GM12872 (cell line): ENCODE data around the gene CBX8.

Source experiments
- TF ChIP-seq, protein P1 (sequence below): IDR thresholded peaks from 3 replicates; pipeline ENCODE4 v1.5.1; 2011; ENCODE audit warnings: low read depth, mild to moderate bottlenecking, low read length, moderate library complexity; ENCODE audit not compliant: insufficient read depth

Gene CBX8

DNA sequence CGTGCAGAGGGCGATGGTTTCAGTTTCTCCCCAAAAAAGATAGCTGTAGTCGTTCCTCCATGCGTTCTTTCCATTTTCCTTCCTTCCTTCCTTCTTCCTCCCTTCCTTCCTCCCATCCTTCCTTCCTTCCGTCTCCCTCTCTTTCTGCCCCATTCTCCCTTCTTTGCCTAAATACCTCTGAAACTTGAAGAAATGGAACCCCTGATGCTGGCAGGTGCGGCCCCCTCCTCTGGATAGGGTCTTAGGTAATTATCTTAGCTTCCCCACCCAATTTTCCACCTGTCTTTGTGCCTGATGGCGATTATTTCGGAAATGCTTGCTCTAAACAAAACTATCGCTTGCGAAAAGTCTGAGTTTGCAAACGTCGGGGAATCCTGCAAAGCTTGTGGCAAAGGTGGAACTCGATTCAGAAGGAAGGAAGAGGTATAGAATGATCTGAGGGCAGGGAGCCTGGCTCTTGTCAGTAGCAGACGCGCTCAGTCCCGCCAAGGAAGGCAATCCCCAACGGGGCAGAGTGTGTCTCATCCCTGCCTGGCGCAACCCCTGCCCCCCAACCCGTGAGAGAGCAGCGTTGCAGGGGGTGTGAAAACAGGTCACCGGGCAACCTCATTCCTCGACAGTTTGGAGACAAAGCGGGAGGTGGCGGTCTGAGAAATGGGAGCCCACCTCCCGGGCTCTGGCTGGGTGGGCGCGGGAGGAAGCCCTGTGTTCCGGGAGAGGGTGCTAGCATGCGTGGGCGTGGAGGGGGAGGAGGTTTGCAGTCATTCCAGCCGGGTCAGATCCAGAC is 2.9 kb upstream of the CBX8 start:
- TF ChIP-seq, protein P1, sequence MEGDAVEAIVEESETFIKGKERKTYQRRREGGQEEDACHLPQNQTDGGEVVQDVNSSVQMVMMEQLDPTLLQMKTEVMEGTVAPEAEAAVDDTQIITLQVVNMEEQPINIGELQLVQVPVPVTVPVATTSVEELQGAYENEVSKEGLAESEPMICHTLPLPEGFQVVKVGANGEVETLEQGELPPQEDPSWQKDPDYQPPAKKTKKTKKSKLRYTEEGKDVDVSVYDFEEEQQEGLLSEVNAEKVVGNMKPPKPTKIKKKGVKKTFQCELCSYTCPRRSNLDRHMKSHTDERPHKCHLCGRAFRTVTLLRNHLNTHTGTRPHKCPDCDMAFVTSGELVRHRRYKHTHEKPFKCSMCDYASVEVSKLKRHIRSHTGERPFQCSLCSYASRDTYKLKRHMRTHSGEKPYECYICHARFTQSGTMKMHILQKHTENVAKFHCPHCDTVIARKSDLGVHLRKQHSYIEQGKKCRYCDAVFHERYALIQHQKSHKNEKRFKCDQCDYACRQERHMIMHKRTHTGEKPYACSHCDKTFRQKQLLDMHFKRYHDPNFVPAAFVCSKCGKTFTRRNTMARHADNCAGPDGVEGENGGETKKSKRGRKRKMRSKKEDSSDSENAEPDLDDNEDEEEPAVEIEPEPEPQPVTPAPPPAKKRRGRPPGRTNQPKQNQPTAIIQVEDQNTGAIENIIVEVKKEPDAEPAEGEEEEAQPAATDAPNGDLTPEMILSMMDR = no peak

DNA sequence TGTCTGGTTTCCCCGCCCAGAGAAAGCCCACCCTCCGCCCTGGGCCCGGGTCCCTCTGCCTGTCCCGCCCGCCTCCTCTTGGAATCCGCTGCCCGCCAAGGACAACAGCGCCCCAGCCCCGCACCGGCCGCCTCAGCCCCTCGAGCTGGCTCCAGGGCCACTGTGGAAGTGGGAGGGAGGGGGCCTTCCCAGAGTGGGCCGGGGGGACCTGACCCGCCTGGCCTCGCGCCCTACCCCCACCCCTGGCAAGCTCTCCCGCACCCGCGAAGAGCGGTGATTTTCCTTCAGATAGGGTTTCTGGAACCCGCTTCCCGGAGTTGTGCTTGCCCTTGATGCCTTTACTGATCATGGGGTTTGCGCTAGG is 2.3 kb upstream of the CBX8 start:
- TF ChIP-seq, protein P1 = no peak

DNA sequence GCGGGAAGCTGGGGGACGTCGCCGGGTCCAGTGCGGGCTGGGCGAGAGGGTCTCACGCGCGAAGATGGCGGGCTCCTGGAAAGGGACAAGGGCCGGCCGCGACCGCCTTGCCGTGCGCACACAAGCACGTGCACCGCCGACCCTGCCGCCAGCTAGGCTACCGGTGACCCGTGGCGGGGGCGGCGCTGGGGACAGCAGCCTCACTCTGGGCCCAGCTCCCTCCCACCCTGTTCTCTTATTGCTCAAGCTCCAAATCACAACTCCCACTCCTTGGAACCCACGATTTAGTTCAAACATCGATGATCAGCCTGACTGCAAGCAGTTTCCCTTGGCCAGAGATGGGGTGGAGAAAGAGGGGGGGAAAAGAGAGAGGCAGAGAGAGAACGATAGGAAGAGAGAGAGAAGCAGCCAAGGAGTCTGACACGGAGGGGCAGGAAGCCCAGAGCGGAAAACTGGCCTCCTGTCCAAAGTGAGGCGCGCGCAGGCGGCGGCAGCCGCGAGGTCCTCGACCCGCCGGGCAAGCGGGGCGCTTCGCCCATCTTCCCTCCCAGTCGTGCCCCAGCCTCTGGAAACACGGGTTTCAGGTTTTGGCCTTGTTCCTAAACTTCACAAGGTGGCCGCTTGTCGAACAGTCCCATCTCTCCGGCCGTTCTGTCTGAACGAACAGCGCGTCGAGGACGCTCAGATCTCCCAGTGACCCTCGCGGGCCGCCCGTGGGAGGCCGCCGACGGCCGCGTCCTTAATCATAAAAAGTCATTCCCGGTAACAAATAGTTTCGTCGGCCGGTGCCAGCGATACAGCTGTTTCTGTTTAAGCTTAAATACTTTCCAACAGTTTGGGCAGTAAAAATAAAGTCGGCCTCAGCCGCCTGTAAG is 1.7 kb upstream of the CBX8 start:
- TF ChIP-seq, protein P1 = no peak

DNA sequence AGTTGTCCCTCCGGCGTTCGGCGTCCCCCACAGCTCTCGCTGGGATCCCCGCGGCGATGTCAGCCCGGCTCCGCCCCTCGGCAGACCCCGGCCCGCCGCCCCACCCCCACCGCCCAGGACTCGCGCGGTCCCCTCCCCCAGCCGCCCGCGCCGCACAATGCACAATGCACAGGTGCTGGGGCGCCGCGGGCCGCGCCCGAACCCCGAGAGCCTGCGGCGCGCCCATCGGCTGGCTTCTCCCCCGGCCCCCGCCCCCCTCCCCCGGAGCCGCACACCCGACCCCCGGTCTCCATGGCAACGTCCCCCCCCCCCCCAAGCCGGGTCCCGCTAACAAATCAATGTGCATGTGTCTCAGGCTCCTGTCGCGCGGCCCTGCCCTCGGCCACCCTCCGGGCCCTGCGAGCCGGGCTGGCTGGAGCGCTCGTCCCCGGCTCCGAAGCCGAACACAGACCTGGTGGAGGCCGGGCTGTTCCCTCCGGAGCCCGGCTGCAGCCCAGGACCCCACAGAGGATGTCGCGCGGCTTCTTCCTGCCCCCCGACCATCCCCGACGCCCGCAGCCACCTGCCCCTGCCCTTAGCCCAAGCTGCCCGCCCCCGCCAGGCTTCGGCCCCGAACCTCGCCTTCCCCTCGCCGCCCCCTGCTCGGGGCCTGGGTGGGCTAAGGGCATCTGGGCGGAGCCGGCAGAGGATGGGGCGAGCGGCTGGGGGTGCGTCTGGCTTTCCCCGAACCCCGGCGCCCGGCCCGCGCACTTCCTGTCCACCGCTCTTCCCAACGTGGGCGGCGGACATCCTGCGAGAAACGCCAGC is 818 bp upstream of the CBX8 start:
- TF ChIP-seq, protein P1 = no peak

DNA sequence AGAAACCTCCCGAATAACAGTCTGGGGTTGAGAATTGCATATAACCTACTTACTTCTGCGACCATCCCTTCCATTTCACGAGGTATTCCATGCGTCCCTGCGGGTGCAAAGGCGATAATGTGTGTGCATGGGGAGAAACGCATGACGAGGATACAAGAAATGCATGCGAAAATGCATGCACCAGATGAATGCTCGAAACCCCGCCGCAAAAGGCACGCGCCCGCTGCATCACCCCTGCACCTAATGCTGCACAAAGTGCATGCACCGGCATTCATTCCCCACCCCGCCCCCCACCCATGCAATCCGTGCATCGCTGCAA is 474 bp downstream of the CBX8 start:
- TF ChIP-seq, protein P1 = no peak

DNA sequence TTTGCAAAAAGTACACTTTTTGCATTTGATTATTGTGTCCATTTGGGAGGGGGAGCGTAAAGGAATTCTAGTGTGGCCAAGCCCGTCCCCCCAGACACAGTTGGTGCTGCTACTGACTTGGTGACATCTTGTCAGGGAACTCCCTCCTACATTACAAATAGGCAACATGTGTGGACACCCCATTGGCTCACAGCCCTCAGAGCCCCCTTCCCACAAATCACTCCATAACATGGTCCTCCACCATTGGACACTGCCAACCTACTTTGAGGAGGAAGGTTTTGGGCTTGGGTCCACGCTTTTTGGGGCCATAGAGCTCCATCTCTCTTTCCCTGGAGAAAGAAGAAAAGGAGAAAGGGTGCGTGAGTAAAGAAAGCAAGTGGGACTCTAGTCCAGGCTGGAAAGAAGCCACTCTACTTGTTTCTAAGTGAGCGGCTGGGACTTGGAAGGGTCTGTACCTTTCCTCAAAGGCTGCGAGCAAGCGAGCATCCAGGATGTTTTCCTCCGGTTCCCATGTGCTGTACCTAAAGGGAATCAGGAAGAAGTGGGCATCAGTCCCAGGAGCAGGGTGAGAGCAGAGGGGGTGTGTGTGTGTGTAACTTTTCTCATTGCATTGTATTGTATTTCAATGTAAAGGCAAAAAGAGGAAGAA is 958 bp downstream of the CBX8 start:
- TF ChIP-seq, protein P1 = no peak
